ENCODE measurements around the gene RBM28. TPM values are rescaled to one million over a fixed set of nuclear protein-coding genes. Genes with fewer than 3 reads are reported as not detected.

The RBM28 gene
- total RNA-seq, 4 donors from 2014 or later = 9.0 to 341 (median 34.2) TPM

DNA sequence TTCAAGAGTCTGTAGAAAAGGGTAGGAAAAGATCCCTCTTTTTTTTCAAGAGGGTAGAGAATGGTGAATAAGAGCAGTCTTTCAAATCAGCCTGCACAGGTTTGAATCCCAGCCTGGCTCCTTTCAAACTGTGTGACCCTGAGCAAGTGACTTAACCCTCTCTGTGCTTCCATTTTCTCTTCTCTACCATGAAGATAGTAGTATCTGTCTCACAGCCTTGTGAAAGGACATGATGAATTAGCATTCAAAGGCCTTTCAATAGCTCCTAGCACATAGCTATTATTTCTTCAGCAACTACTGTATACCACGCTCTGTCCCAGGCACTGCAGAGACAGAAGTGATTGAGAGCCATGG, 77.2 kb downstream of the RBM28 start:
- intact Hi-C loops (cut with DNase I; ENCODE audit: low total_unique reads) = no loop called here
- H3K4me1 ChIP-seq = peaks cover 0 to 23% (median 9%) of the 10 kb centered on the region in 4 donors
- 71% methylated on average over 1 of the region's 1 CpG; no CpG with 5 or more reads in 1 of the 2 donors for WGBS, 2 donors (ENCODE audit: low coverage in 1 of 2)
- DNase-seq = no peak
- in situ Hi-C loops (cut with MboI; ENCODE audit: low pct_ligation_motif_present in 1 of 4, low pct_unique_long_range_greater_than_20kb in 1 of 4, low sequenced_read_pairs in 3 of 4) = no loop called here
- H3K36me3 ChIP-seq = no peaks in the 10 kb centered on the region
- TF ChIP-seq EP300 (IDR thresholded peaks at IDR 0.05; ENCODE audit: low read depth) = no peak
- H3K27me3 ChIP-seq = peaks cover 22% of the 10 kb centered on the region
- H3K4me3 ChIP-seq = no peak overlapping the region
- no peaks in the 10 kb centered on the region for H3K9me3 ChIP-seq
- H3K27ac ChIP-seq = peak overlapping the region in 2 of 4 donors; percentile 41 to 42

DNA sequence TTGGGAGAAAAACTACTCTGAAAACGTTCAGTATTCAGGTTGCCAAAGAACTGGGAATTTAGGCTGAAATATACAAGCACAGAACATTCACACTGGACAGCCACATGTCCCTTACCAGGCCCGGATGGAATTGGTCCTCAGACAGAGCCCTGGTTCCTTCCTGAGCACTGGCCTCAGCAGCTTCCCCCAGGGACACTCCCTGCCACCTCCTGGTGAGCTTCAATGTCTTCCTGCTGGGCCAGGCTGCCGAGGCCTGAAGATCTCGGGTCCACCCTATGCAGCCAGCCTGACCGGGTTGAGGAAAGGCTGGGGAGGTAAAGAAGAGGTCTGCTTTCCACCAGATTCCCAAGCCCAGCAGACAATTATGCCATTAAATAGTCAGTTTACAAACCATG, 77.8 kb downstream of the RBM28 start:
- WGBS, 2 donors (ENCODE audit: low coverage in 1 of 2) = 0 to 42% methylated on average over 1 to 5 of the region's 5 CpGs
- DNase-seq = no peak
- in situ Hi-C loops (cut with MboI; ENCODE audit: low pct_ligation_motif_present in 1 of 4, low pct_unique_long_range_greater_than_20kb in 1 of 4, low sequenced_read_pairs in 3 of 4) = no loop called here

DNA sequence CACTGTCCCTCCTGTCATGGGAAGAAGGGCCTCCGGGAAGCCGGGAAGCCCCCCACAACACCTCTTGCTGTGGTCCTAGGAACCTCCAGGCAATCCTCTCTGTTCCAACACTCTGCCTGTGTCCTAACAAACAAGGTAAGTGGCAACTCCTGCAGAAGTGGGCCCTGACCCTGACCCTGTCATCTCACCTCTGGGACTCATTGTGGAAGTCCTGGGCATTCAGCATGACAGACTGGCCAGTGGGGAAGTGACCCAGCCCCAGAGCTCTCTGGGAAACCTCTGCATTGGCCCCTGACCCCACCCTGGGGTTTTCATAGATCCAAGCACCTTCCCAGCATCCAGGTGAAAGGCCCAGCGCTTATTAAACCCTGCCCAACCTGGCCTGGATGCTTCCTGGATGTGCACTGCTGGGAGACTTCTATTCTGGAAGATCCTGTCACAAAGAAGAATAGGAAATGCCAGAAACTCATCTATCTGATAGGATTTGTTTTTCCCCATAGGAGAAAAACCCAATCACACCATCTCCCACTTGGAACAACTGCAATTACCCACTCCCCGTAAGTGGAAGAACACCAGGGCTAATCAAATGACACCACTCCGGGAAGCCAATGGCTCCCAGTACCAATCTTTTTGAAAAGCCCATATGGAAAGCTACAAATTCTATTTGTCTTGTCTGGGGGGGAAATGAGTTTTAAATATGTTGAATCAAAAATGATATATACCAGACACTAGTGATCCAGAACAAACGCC, 78.4 kb downstream of the RBM28 start:
- Histone ChIP-seq H3K4me3 (no peak overlapping the region), H3K9me3 (no peaks in the 10 kb centered on the region), H3K4me1 (peaks cover 0 to 20% (median 6%) of the 10 kb centered on the region in 4 donors), H3K36me3 (no peaks in the 10 kb centered on the region), H3K27me3 (peaks cover 10% of the 10 kb centered on the region), H3K27ac (no peak overlapping the region)
- 83 to 93% methylated on average over 3 to 6 of the region's 6 CpGs for WGBS, 2 donors (ENCODE audit: low coverage in 1 of 2)
- TF ChIP-seq POLR2AphosphoS5 (IDR thresholded peaks at IDR 0.05) = no peak
- TF ChIP-seq EP300 (IDR thresholded peaks at IDR 0.05; ENCODE audit: low read depth) = no peak
- TF ChIP-seq POLR2A (IDR thresholded peaks at IDR 0.05) = no peak
- TF ChIP-seq, protein P1, sequence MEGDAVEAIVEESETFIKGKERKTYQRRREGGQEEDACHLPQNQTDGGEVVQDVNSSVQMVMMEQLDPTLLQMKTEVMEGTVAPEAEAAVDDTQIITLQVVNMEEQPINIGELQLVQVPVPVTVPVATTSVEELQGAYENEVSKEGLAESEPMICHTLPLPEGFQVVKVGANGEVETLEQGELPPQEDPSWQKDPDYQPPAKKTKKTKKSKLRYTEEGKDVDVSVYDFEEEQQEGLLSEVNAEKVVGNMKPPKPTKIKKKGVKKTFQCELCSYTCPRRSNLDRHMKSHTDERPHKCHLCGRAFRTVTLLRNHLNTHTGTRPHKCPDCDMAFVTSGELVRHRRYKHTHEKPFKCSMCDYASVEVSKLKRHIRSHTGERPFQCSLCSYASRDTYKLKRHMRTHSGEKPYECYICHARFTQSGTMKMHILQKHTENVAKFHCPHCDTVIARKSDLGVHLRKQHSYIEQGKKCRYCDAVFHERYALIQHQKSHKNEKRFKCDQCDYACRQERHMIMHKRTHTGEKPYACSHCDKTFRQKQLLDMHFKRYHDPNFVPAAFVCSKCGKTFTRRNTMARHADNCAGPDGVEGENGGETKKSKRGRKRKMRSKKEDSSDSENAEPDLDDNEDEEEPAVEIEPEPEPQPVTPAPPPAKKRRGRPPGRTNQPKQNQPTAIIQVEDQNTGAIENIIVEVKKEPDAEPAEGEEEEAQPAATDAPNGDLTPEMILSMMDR (IDR thresholded peaks at IDR 0.05) = no peak
- intact Hi-C loops (cut with DNase I; ENCODE audit: low total_unique reads) (no loop called here), in situ Hi-C loops (cut with MboI; ENCODE audit: low pct_ligation_motif_present in 1 of 4, low pct_unique_long_range_greater_than_20kb in 1 of 4, low sequenced_read_pairs in 3 of 4) (no loop called here)
- no peak for DNase-seq

More for the DNA sequence above, 77.8 kb downstream of the RBM28 start:
- TF ChIP-seq POLR2A (IDR thresholded peaks at IDR 0.05) (no peak), POLR2AphosphoS5 (IDR thresholded peaks at IDR 0.05) (no peak), EP300 (IDR thresholded peaks at IDR 0.05; ENCODE audit: low read depth) (no peak)
- TF ChIP-seq, protein P1 (IDR thresholded peaks at IDR 0.05) = no peak
- no peak overlapping the region for H3K27ac ChIP-seq
- H3K27me3 ChIP-seq = peaks cover 16% of the 10 kb centered on the region
- no peaks in the 10 kb centered on the region for H3K9me3 ChIP-seq
- intact Hi-C loops (cut with DNase I; ENCODE audit: low total_unique reads) = no loop called here
- H3K36me3 ChIP-seq = no peaks in the 10 kb centered on the region
- H3K4me3 ChIP-seq = no peak overlapping the region
- peaks cover 0 to 20% (median 6%) of the 10 kb centered on the region in 4 donors for H3K4me1 ChIP-seq

DNA sequence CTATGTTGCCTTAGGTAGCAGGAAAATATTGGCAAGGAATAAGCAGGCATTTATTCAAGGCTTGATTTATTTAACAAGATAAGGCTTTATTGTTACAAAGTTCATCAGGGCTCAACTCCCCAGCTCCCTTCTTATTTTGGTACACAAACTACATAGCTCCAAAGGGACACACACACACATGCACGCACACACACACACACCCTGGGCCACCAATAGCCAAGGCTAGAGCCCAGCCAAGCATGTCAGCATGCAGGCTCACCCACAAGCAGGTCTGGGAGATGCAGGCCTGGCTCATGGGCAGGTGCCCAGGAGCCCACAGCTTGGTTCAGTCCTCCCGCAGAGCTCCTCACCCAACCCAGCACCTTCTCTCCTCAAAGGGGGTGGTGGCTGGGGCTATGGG, 79.2 kb downstream of the RBM28 start:
- WGBS, 2 donors (ENCODE audit: low coverage in 1 of 2) = 63% methylated on average over 2 of the region's 2 CpGs; no CpG with 5 or more reads in 1 of the 2 donors
- DNase-seq = peak; percentile 28
- in situ Hi-C loops (cut with MboI; ENCODE audit: low pct_ligation_motif_present in 1 of 4, low pct_unique_long_range_greater_than_20kb in 1 of 4, low sequenced_read_pairs in 3 of 4) (no loop called here), intact Hi-C loops (cut with DNase I; ENCODE audit: low total_unique reads) (no loop called here)
- H3K9me3 ChIP-seq = no peaks in the 10 kb centered on the region
- peaks cover 0 to 28% (median 13%) of the 10 kb centered on the region in 4 donors for H3K4me1 ChIP-seq
- TF ChIP-seq POLR2AphosphoS5 (IDR thresholded peaks at IDR 0.05) = no peak
- no peak for TF ChIP-seq EP300 (IDR thresholded peaks at IDR 0.05; ENCODE audit: low read depth)
- TF ChIP-seq, protein P1 (IDR thresholded peaks at IDR 0.05) = no peak
- no peak for TF ChIP-seq POLR2A (IDR thresholded peaks at IDR 0.05)
- H3K36me3 ChIP-seq = no peaks in the 10 kb centered on the region
- H3K27me3 ChIP-seq = peaks cover 4% of the 10 kb centered on the region
- no peak overlapping the region for H3K4me3 ChIP-seq
- H3K27ac ChIP-seq = peak overlapping the region in 1 of 4 donors; percentile 2

Data from transverse colon (tissue), 4 donors.